Activated T-cell treated with anti-CD3 and anti-CD28 coated beads for 24 hours (primary cell): ENCODE measurements around the gene DEF6.

Source experiments
- DNase-seq: peaks from one replicate; pipeline ENCODE4 v3.0.0-alpha.2; 2020; ENCODE audit warnings: low read depth

DEF6 gene

GRCh38 chr6:35297601-35298481, at the start of gene DEF6:
Gene DEF6 (plus strand): TSS chr6:35297818. CDS start chr6:35297857, 39 bp downstream.
- DNase-seq: peak; percentile 82

- no peak for DNase-seq
Observed at GRCh38 chr6:35248300-35248699, 49.3 kb upstream of the DEF6 start.

- DNase-seq: no peak
Observed at GRCh38 chr6:35248965-35249364, 48.7 kb upstream of the DEF6 start.

- DNase-seq: no peak
Observed at GRCh38 chr6:35251949-35252348, 45.7 kb upstream of the DEF6 start.

- DNase-seq: no peak
Observed at GRCh38 chr6:35253249-35253648, 44.4 kb upstream of the DEF6 start.

- no peak for DNase-seq
Observed at GRCh38 chr6:35258336-35258735, 39.3 kb upstream of the DEF6 start.

GRCh38 chr6:35258858-35259193, 38.8 kb upstream of the DEF6 start:
- DNase-seq: peak; percentile 29

GRCh38 chr6:35259194-35259947, 38.2 kb upstream of the DEF6 start, which contains the start of gene ZNF76:
Gene ZNF76 (plus strand): TSS chr6:35259735. CDS start chr6:35281152, 21,417 bp downstream.
- DNase-seq: peak; percentile 89

- DNase-seq: peak; percentile 56
Observed at GRCh38 chr6:35259948-35260590, 37.5 kb upstream of the DEF6 start.

GRCh38 chr6:35260591-35261570, 36.7 kb upstream of the DEF6 start:
- no peak for DNase-seq

GRCh38 chr6:35262596-35262995, 35.0 kb upstream of the DEF6 start:
- no peak for DNase-seq

- no peak for DNase-seq
Observed at GRCh38 chr6:35264550-35265274, 32.9 kb upstream of the DEF6 start.

- DNase-seq: no peak
Observed at GRCh38 chr6:35265523-35265922, 32.1 kb upstream of the DEF6 start.

GRCh38 chr6:35267446-35267845, 30.2 kb upstream of the DEF6 start:
- no peak for DNase-seq

GRCh38 chr6:35267897-35268296, 29.7 kb upstream of the DEF6 start:
- no peak for DNase-seq

GRCh38 chr6:35272005-35272404, 25.6 kb upstream of the DEF6 start:
- DNase-seq: no peak

- no peak for DNase-seq
Observed at GRCh38 chr6:35273822-35274559, 23.6 kb upstream of the DEF6 start.

- no peak for DNase-seq
Observed at GRCh38 chr6:35275744-35276260, 21.8 kb upstream of the DEF6 start.

- DNase-seq: no peak
Observed at GRCh38 chr6:35278708-35279107, 18.9 kb upstream of the DEF6 start.

- no peak for DNase-seq
Observed at GRCh38 chr6:35280903-35281302, 16.7 kb upstream of the DEF6 start.
